Measurements from ENCODE around the gene ATP9A.
"Not testable (repeated sequence)": the region's sequence is repeated elsewhere in the genome, so short reads cannot be mapped to it uniquely, and the experiment has no call there.

The ATP9A gene

GRCh38 chr20:51653226-51653625 is 115.0 kb downstream of the ATP9A start:
- no peak for DNase-seq

DNA sequence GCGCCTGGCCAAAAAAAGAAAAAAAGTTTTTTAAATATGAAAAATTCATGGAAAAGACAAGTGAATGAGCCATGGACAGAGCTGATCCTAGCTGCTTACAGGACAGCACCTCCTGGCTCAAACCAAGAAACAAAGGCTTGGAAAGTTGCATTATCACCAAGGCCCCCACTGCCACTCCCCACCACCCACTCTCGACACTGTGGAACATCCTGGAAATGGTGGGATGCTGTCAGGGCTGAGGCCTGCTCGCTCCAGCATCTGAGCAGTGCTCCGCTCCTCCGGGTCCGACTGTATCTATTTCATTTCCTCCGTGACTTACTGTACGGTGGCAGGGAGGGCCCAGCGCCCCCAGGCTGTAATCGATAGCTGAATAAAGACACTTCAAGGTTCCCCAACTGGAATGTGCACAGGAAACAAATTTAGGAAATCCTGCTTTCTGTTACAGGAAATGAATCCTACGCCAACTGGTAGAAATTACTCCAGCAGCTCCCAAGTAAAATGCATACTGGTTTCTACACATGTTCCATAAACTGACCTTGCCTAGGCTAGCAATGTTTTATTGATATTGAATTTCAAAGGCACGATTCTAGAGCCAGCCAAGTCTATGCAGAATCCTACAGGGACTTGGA is 116.2 kb downstream of the ATP9A start:
- no peak for DNase-seq

DNA sequence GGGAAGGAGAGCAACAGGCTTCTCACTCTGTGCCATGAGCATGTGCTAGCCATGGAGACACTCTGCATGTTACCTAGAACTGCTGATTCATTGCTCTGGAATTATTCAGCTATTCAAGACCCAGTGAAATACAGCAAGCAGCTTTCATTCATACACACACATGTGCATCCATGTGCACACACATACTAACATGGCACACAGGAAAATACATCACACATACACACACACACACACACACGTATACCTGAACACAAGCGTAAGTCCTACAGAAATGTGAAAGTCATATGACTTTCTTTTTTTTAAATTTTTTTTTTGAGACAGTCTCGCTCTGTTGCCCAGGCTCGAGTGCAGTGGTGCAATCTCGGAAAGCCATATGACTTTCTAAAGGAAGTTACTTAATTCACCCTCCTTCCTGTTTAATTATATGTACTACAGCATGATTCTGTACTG is 117.5 kb downstream of the ATP9A start:
- no peak for DNase-seq

DNA sequence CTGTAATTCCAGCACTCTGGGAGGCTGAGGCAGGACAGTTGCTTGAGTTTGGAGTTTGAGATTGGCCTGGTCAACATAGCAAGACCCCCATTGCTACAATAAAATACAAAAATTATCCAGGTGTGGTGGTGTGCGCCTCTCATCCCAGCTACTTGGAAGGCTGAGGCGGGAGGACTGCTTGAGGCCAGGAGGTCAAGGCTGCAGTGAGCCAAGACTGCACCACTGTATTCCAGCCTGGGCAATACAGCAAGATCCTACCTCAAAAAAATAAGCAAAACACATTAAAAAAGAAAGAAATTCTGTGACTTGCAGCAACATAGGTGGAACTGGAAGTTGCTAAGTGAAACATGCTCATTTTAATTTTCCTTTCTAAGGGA is 119.6 kb downstream of the ATP9A start:
- no peak for DNase-seq

GRCh38 chr20:51647674-51648570 is 120.3 kb downstream of the ATP9A start:
- DNase-seq, result no peak

DNA sequence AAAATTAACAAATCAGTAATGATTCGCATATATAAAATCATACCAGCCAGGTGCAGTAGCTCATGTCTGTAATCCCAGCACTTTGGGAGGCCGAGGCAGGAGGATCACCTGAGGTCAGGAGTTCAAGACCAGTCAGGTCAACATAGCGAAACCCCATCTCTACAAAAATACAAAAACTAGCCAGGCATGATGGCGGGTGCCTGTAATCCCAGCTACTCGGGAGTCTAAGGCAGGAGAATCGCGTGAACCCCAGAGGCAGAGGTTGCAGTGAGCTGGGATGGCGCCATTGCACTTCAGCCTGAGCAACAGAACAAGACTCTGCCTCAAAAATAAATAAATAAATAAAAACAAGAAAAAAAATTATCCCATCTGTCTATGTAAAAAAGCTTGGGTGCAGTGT is 124.4 kb downstream of the ATP9A start:
- not testable (repeated sequence) for DNase-seq

- DNase-seq, result no peak
Measured at GRCh38 chr20:51643390-51643789, 124.8 kb downstream of the ATP9A start.

GRCh38 chr20:51641866-51642265 is 126.3 kb downstream of the ATP9A start:
- DNase-seq, result no peak

- DNase-seq, result no peak
Measured at GRCh38 chr20:51640743-51641142, 127.4 kb downstream of the ATP9A start.

DNA sequence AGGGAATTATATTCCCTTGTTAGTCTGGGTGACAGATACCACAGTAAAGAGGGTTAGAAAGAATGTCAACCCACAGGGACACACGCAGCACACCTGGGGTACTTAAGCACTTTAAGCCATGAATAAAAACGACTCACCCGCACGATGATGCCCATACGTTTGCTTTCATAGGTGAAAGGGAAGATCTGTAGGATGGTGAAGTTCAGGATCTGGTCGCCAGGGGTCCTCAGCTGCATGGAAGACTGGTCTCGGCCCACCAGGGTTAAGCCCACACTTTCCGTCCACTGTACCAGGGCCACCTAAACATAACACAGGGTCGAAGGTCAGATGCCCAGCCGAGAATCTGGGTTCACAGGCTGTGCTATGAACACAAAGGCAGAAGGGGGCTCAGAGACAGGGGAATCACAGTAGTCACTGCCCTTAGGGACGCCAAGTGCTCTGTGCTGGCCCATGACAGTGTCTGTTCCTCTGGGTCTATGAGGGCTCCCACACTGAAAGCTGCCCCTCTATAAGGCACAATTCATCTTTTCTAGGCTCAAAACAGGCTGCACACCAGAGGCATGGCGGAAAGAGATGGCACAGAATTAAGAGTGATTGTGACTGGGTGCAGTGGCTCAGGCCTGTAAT is 128.9 kb downstream of the ATP9A start:
- peak; percentile 57 for DNase-seq

DNA sequence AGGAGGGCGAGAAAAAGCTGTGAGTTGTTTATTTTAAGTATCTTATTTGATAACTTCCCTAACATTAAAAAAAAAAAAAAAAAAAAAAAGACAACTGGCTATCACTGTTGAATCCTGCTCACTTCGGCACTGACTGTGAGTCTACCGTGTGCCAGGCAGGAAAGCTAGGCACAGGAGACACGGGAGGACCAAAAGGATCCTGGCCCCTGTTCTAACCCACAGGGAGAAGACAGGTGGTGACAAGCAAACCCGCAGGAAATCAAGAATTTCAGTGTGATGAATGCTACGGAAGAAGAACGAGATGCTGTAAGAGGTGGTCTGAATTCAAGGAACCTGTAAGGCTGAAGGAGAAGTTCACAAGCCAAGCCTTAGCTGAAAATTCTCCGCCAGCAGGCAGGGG is 130.9 kb downstream of the ATP9A start:
- no peak for DNase-seq

DNA sequence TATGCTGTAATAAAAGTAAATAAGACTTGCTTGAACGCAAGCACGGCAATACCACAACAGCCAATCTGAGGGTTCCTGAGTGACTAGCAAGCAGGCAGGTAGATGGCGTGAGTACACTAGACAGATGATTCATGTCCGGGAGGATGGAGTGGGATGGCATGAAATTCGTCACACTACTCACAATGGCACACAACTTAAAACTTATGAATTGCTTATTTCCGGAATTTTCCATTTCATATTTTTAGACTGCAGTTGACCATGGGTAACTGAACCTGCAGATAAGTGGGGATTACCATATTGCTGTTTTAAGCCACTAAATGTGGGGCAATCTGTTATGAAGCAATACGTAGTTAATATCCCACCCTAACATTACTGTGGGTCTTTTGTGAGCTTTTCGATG is 132.1 kb downstream of the ATP9A start:
- peak; percentile 66 for DNase-seq

DNA sequence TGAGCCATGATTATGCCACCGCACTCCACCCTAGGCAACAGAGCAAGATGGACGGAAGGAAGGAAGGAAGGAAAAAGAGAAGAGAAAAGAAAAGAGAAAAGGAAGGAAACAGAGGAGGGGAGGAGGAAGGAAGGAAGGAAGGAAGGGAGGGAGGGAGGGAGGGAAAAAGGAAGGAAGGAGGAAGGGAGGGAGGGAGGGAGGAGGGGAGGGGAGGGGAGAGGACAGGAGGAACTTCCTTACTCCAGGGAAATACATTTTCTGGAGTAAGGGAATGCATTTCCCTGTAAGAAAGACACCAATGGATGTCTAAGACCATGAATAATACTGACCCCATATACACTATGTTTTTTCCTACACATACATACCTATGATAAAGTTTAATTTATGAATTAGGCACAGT is 132.5 kb downstream of the ATP9A start:
- DNase-seq, result no peak

DNA sequence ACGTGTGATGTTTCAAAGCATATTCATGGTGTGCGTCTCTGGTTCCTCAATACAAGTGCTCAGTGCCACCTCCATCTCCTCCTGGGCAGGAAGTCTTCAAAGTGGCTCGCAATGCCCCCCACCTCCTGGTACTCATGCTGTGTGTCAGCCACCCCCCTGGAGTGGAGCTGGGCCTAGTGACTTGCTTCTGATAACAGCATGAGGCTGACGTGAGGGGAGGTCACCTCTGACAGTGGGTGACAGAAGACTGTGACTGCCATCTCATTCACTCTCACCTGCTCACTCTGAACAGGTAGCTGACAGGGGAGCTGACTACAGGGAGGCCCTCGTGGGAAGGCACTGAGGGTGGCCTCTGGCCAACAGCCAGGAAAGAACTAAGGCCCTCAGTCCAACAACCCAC is 133.3 kb downstream of the ATP9A start:
- DNase-seq, result no peak

GRCh38 chr20:51634257-51634656 is 133.9 kb downstream of the ATP9A start:
- DNase-seq, result no peak

DNA sequence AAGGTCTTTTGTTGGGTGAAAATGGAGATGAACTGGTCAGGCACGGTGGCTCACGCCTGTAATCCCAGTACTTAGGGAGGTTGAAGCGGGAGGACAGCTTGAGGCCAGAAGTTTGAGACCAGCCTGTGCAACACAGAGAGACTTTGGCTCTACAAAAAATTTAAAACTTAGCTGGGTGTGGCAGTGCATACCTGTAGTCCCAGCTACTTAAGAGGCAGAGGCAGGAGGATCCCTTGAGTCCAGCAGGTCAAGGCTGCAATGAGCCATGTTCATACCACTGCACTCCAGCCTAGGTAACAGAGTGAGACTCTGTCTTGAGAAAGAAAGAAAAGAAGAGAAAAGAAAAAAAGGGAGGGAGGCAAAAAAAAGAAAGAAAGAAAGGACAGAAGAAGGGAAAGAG is 134.8 kb downstream of the ATP9A start:
- DNase-seq, result no peak

DNA sequence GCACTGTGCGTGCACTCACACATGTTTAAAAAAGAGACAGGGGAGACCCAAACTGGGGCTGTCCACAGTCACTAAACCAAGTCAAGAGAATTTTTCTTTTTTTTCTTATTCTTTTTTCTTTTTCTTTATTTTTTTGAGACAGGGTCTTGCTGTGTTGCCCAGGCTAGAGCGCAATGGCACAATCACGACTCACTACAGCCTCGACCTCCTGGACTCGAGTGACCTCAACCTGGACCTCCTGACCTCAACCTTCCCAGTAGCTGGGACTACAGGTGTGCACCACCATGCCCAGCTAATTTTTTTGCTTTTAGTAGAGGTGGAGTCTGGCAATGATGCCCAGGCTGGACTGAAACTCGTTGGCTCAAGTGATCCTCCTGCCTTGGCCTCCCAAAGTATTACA is 136.2 kb downstream of the ATP9A start:
- no peak for DNase-seq

- peak; percentile 42 for DNase-seq
Measured at GRCh38 chr20:51631011-51631950, 136.9 kb downstream of the ATP9A start.

GRCh38 chr20:51629399-51630058 is 138.7 kb downstream of the ATP9A start:
- no peak for DNase-seq

- no peak for DNase-seq
Measured at GRCh38 chr20:51628533-51629398, 139.4 kb downstream of the ATP9A start.

- no peak for DNase-seq
Measured at GRCh38 chr20:51627586-51627985, 140.6 kb downstream of the ATP9A start.
